ENCODE data around the gene IFRD1.

DNA sequence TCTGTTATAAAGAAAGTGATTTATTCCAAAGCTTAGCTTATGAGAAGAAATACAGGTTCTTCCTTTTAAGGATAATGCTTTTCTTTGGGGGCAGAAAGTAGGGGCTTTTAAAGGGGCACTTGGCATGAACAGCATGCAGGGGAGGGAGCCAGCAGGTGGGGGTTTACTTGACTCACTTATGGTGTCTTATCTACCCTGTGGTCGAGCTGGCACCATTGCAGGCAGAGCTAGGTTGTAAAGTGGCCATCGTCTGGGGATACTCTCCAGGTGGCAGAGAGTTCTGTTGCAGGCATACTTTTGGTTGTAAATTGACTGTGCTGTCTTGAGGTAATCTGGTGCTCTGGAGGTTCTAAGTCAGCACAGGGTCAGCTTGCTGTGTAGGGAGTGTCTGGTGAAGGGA, 26.3 kb upstream of the IFRD1 start:
- TF ChIP-seq, protein P1, sequence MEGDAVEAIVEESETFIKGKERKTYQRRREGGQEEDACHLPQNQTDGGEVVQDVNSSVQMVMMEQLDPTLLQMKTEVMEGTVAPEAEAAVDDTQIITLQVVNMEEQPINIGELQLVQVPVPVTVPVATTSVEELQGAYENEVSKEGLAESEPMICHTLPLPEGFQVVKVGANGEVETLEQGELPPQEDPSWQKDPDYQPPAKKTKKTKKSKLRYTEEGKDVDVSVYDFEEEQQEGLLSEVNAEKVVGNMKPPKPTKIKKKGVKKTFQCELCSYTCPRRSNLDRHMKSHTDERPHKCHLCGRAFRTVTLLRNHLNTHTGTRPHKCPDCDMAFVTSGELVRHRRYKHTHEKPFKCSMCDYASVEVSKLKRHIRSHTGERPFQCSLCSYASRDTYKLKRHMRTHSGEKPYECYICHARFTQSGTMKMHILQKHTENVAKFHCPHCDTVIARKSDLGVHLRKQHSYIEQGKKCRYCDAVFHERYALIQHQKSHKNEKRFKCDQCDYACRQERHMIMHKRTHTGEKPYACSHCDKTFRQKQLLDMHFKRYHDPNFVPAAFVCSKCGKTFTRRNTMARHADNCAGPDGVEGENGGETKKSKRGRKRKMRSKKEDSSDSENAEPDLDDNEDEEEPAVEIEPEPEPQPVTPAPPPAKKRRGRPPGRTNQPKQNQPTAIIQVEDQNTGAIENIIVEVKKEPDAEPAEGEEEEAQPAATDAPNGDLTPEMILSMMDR (conservative IDR thresholded peaks at IDR 0.05 in 1 of 2, IDR thresholded peaks at IDR 0.05 in 1 of 2; ENCODE audit: extremely low read depth in 1 of 2, insufficient read depth in 1 of 2, low read depth in 1 of 2, low read length in 2 of 2): no peak
- no peak for TF ChIP-seq EZH2 (IDR thresholded peaks at IDR 0.05; ENCODE audit: borderline replicate concordance, low read length)
